ENCODE measurements around the gene SLC4A8. TPM values are rescaled to one million over a fixed set of nuclear protein-coding genes. Genes with fewer than 3 reads are reported as not detected.
A peak's percentile ranks its signal among the peaks of the same experiment; 100 is the strongest.

SLC4A8 gene
- 1 to 10 TPM; 1.1 to 2.9 (median 1.7) TPM for polyA plus RNA-seq (ENCODE audit: insufficient read depth in 1 of 5, insufficient read length in 5 of 5, low replicate concordance in 1 of 5)
- long read RNA-seq, donor 1, result 0 reads
- long read RNA-seq, donor 2, result 0 reads
- long read RNA-seq, donor 3, result 0 reads
- long read RNA-seq, donor 4, result 0 reads
- long read RNA-seq, donor 5, result 0 reads
- long read RNA-seq, donor 6, result 0 reads
- long read RNA-seq, donor 7, result 0 reads
- long read RNA-seq, donor 8, result 0 reads

DNA sequence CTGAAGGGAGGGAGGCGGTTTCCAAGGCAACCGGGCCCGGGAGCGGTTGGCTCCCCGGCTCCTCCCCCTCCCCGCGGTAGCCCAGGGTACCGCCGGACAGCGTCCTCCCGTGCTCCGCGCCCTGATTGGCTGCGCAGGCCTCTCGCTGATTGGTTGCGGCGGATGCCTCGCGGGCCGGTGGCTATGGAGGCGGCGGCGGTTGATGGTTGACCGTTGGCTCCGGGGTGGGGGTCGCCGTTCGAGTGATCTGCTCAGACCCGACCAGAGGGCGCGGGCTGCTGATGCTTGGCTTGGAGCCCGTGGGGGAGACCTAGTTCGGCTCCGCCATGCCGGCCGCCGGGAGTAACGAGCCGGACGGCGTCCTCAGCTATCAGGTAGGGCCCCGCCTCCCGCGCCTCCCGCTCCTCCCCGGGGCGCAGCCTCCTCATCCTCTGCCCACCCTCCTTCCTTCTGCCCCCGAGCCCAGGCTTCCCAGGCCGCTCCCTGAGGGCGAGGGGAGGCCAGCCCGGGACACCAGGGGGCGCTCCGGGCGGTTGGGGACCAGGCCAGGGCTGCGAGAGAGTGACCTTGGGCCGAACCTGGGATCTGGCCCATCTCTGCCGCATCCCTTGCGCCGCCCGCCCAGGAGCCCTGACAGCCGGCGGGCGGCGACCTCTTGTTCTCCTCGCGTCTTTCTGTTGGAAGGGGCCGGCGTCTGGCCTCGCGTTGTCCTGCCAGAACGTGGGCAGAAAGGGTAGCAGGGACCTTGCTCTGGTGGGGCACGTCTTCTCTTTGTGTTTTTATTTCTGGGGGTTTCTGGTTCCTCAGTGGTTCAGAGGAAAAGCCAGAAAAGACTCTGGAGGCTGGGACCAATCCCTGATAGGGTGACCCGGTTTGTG lies at the start of gene SLC4A8:
Gene SLC4A8, plus strand, starts transcription at position 170 of the 878 bp plus-strand sequence. Its CDS starts 157 bp downstream, at position 327.
- DNase-seq, result peak; percentile 56 to 67

DNA sequence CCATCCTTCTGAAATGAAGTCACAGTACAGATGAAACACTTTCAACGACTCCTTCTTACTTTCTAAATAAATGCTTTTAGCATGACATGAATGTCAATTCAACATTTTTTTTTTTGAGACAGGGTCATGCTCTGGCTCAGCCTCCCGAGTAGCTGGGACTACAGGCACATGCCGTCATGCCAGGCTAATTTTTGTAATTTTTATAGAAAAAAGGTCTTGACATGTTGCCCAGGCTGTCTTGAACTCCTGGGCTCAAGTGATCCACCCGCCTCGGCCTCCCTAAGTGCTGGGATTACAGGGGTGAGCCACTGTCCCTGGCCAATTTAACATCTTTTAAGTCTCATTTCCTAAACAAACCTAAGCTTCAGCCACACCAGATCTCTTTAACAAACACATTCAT lies 49.8 kb upstream of the SLC4A8 start:
- no peak for DNase-seq

- no peak for DNase-seq
These were observed 47.3 kb upstream of the SLC4A8 start for GRCh38 chr12:51377099-51377984.

GRCh38 chr12:51378749-51379148 lies 45.9 kb upstream of the SLC4A8 start:
- no peak for DNase-seq

GRCh38 chr12:51379571-51379970 lies 45.1 kb upstream of the SLC4A8 start:
- no peak for DNase-seq

DNA sequence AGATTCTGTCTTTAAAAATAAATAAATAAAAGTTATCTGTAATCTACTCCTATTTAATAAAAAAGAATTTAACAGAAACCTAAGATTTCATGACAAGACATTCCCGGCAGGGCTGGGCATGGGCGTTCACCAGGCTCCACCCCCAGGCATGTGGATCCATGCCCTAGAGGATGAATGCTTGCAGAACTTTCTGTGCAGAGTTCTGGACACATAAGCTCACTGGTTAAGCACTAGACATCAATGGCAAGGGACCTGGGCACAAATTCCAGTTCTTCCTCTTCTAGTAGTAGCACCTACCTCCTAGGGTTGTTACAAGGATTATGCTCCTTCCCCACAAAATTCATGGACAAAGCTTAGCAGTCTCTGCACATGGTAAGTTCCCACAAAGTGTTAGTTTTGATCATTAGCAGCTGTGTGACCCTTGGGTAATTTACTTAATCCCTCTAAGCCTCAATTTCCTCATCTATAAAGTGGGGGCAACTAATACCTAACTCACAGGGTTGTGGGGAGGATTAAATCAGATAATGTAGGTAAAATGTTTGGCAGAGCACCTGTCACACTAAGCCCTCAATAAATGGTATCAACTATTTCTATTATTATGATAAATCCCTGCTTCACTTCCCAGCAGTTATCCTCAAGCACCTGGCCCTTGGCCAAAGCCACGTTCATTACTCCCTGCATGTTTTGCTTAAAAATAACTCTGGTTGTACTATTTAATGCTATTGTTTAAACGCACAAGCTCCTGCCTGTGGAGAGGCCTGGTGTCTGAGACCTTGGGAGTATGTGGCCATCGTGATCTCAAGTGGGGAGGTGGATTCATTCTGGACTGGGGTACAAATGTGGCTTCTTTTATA lies 43.2 kb upstream of the SLC4A8 start:
- no peak for DNase-seq

DNA sequence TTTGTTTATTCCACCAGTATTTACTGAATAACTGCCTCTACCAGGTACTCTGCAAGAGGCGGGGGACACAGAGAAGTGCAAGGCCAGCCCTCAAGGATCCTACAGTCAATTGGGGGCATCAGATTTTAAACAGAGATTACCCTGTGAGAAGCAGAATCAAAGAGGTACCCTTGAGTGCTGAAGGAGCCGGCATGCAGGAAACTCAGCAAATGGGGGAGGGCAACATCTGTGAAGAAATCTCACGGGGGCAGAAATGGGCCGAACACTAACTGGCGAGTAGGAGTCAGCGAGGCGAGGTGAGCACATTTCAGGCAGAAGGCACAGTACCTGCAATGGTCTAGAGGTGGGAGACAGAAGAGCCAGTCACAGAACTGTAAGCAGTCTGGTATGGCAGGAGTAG lies 42.5 kb upstream of the SLC4A8 start:
- DNase-seq, result no peak

- no peak for DNase-seq
These were observed 41.2 kb upstream of the SLC4A8 start for GRCh38 chr12:51383269-51383905.

GRCh38 chr12:51386351-51386750 lies 38.3 kb upstream of the SLC4A8 start:
- DNase-seq, result no peak

- DNase-seq, result no peak
These were observed 36.4 kb upstream of the SLC4A8 start for GRCh38 chr12:51388069-51388799.

- no peak for DNase-seq
These were observed 35.8 kb upstream of the SLC4A8 start for GRCh38 chr12:51388846-51389245.

GRCh38 chr12:51389302-51389999 lies 35.2 kb upstream of the SLC4A8 start:
- no peak for DNase-seq

- DNase-seq, result no peak
These were observed 34.2 kb upstream of the SLC4A8 start for GRCh38 chr12:51390457-51390856.

DNA sequence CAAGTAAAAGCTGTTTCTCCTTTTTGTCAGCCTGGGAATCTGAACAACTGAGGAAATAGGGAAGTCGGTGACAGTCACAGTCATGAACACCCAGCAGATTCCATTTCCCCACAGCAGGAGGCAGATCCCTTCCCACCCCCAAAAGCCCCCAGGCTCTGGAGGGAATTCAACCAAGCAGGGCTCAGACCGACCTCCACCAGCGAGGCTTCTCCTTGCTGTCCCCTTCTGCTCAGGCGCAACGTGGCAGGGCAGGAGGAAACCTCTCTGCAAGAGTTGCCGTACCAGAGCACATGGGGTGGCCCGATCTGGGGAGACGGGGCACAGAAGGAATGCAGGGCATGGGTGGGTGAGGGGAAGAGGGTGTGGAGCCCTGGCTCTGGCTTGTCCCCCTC lies 33.7 kb upstream of the SLC4A8 start:
- DNase-seq, result no peak

- no peak for DNase-seq
These were observed 33.1 kb upstream of the SLC4A8 start, which contains the start of gene GALNT6 for GRCh38 chr12:51391283-51392123. Gene GALNT6 (minus strand): TSS chr12:51391406. CDS start chr12:51379781, 11,625 bp downstream.

GRCh38 chr12:51392556-51393237 lies 31.9 kb upstream of the SLC4A8 start:
- DNase-seq, result no peak
